Effector CD8-positive, alpha-beta T cell (primary cell): Measurements from ENCODE around the gene ARMC9.
"Not testable (repeated sequence)": the region's sequence is repeated elsewhere in the genome, so short reads cannot be mapped to it uniquely, and the experiment has no call there.

Source experiments
- DNase-seq: peaks from one replicate; lab custom pipeline; 2025; lab: John Stamatoyannopoulos, UW

Gene ARMC9

DNA sequence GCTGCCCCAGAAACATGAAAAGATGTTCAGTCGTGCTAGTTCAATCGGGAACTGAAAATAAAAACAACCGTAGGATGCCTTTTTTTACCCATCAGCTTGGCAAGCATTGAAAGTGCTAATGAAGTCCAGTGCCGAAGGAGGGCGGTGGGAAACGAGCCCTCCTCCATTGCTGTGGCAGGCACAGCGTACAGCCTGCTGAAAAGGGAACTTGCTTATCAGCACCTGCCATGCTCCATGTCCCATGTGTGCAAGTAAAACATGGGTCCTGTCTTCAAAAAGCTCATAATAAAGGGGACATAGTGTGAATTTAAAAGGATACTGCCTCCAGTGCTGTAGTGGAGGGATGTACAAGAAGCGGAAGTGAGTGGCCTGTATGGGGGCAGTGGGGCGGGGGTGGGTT lies 82.4 kb downstream of the ARMC9 start:
- no peak for DNase-seq

DNA sequence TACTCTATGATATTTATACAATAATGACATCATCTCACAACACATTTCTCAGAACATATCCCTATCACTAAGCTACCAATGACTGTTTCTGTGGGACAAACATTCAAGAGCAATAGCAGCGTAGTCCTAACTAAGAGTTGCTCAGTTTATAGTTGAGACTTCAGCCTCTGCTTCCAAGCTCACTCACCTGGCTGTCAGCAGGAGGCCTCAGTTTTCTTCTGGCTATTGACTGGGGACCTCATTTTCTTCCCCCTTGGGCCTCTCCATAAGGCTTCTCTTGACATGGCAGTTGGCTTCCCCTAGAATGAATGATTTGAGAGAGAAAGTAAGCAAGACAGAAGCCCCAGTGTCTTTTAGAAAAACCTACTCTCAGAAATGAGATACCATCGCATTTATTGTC lies 85.9 kb downstream of the ARMC9 start:
- DNase-seq = no peak

- DNase-seq = no peak
These were observed 88.5 kb downstream of the ARMC9 start for GRCh38 chr2:231286964-231287363.

DNA sequence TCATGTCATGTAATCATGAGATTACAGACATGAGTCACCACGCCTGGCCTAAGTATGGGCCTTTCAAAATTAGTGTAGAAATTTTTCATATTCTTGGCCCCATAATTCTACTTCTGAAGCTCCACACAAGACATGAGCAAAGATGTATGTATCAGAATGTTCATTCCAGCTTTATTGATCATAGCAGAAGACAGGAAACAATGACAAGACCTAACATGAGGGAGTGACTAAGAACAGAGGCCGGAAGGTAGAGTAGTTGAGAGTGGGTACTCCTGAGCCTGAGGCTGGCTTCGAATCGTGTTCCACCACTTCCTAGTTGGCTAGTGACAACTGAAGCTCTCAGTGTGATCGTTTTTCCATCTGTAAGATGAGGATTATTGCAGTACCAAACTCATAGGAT lies 89.3 kb downstream of the ARMC9 start:
- no peak for DNase-seq

GRCh38 chr2:231288590-231288989 lies 90.2 kb downstream of the ARMC9 start:
- no peak for DNase-seq

GRCh38 chr2:231290321-231291015 lies 92.0 kb downstream of the ARMC9 start:
- DNase-seq = no peak

DNA sequence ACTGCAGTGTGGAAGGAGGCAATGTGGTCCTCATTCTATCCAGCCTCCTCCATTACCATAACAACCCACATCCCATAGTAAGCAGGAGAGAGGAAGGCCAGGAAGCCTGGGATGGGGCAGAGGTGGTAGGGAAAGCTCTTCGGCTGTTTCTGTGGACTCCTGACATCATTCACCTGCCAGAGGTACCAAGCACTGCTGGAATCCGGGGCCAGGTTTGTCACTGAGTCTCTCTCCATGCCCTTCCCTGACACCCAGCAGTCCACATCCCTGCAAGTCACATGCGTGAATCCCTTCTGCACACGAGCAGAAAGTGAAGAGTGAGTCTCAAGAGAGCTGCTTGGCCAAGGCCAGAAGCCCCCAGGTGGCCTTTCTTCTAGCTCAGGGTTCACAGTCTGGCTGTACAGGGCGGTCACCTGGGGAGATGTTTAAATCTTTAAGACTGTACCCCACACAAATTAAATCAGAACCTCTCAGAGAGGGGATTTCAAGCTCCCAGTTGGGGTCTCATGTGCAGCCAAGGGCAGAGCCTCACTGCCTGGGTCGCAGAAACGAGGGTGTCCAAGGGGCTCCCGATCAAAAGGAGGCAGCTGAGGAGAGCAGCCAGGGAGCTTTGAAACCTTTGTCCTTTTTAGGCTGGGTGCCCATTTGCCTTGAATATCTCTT lies 94.2 kb downstream of the ARMC9 start:
- no peak for DNase-seq

DNA sequence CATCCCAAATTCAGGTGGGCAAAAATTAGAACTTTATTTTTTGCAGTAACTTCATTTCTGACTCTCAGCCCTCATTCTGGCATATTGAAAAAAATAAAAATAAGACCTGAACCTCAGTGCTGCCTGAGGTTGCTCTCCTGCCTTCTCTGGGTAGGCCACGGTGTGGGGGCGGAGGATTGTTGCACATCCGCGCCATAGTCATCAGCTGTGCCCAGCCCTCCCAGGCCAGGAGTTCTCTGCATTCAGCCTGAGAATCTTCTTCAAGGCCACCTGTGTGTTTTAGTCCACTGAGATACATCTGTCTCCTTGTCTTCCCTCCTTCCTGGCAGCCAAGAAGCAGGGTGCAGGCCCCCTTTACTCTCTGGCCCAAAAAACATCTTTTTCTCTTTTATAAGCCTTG lies 94.7 kb downstream of the ARMC9 start:
- DNase-seq = no peak

- DNase-seq = no peak
These were observed 95.7 kb downstream of the ARMC9 start for GRCh38 chr2:231294116-231294515.

DNA sequence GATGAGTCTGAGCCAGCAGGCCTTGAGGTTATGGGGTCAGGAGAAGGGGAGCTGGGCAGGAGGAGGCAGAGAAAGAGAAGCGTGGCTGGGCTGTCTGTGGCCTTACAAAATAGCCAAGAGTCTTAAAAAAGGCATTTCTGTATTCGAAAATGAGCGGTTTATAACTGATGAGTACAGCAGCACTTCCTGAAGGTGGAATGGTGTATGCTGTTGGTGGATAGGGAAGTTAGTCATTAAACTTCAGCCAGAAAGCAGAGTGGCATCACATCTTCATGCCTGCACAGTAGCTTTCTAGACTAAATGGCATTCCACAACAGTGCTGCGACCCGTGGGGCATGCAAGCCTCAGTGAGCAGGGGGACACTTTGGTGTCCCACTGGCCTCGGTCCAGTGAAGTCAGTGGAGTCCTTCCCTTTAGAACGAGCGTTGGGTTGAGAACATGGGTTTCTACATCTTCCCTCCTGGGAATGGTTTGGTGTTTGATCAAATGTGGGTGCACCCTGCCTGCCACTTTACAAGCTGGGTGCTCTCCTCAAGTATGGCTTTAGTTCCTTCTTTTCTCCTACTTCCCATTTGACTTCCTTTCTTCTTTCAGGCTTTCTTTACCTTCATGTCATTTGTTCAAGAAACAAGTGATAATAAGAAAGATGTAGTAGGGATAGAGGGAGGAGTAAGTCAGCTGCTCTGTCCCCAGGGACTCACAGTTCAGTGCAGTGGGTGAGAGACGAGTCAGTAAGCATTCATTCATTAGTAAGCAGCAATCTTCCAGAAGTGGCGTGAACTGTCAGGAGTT lies 96.3 kb downstream of the ARMC9 start:
- no peak for DNase-seq

- DNase-seq = no peak
These were observed 96.9 kb downstream of the ARMC9 start for GRCh38 chr2:231295363-231295655.

- no peak for DNase-seq
These were observed 98.1 kb downstream of the ARMC9 start for GRCh38 chr2:231296401-231296974.

GRCh38 chr2:231297108-231297908 lies 98.9 kb downstream of the ARMC9 start:
- DNase-seq = no peak

GRCh38 chr2:231298091-231298490 lies 99.7 kb downstream of the ARMC9 start:
- DNase-seq = no peak

GRCh38 chr2:231299267-231299666 lies 100.8 kb downstream of the ARMC9 start:
- DNase-seq = no peak

DNA sequence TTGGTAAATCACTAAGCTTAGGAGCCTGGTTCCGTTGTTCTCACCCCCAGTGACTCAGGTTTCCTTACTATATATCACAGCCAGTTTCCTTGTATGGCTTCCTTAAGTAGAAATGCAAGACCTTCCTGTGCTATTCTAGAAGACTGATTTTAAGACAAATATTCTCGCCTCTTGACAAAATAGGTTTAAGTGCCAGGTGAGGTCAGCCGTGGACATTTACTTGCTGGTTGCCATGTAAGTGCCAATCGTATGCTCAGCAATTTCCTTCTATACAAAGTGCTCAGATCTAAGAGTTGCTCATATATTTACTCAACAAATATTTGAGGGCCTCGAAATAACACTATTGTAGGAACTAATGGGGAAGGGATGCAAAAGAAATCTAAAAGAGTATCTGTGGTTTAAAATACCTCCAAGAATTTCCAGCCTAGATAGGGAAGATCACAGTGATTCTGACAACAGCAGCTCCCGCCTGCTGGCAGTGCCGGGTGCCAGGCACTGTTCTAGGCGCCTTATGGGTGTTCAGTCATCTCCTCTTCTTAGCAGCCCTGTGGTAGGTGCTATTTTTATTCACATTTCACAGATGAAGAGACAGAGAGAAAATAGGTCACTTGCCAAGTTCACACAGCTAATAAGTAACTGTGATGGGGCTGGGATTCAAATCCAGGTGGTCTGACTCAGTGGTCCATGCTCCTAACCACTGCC lies 101.7 kb downstream of the ARMC9 start:
- DNase-seq = no peak

GRCh38 chr2:231300722-231301076 lies 102.3 kb downstream of the ARMC9 start:
- no peak for DNase-seq

DNA sequence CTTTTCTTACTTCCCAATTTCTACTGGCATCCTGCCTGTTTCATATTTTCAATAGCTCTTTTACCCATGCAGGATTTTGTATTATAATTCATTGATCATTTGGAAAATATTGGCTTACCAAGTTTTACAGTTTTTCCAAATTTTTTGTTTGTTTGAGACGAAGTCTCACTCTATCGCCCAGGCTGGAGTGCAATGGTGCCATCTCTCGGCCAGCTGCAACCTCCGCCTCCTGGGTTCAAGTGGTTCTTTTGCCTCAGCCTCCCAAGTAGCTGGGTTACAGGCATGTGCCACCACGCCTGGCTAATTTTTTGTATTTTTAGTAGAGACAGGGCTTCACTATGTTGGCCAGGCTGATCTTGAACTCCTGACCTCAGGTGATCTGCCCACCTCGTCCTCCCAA lies 105.8 kb downstream of the ARMC9 start:
- DNase-seq = not testable (repeated sequence)

GRCh38 chr2:231305221-231305620 lies 106.8 kb downstream of the ARMC9 start:
- DNase-seq = no peak

- DNase-seq = no peak
These were observed 108.5 kb downstream of the ARMC9 start for GRCh38 chr2:231306791-231307393.

DNA sequence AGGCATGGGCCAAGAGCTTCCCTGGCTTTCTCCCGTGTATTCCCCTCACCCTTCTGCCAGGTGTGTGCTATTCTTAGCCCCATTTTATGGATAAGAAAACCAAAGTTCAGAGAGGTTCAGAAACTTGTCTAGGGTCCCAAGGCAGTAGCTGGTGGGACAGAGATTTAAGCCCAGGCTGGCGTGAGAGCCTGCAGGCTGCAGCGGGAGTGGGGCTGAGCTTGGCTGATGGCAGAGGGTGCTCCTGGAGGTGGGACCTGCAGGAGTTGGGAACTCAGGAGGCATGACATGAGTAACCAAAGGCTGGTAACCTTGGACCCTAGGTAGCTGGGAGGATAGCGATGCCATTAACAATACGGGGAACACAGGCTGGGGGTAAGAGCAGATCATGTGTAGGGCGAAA lies 109.8 kb downstream of the ARMC9 start:
- DNase-seq = no peak
